GM12891 (cell line): ENCODE results near the gene ANG.

Experiments
- POLR2A ChIP-seq: IDR thresholded peaks from 2 replicates; pipeline ENCODE4 v1.6.1; 2011; ENCODE audit warnings: low read depth, low read length, control low read depth
- POLR2AphosphoS5 ChIP-seq: IDR thresholded peaks from 2 replicates; pipeline ENCODE4 v1.6.1; 2011; ENCODE audit warnings: low read depth, low read length, control low read depth
- POU2F2 ChIP-seq: IDR thresholded peaks from 2 replicates; pipeline ENCODE4 v1.6.1; 2011; ENCODE audit warnings: low read depth, mild to moderate bottlenecking, control low read depth, low read length, moderate library complexity
- TAF1 ChIP-seq: IDR thresholded peaks from 2 replicates; pipeline ENCODE4 v1.6.1; 2011; ENCODE audit warnings: low read depth, low read length, control low read depth

DNA sequence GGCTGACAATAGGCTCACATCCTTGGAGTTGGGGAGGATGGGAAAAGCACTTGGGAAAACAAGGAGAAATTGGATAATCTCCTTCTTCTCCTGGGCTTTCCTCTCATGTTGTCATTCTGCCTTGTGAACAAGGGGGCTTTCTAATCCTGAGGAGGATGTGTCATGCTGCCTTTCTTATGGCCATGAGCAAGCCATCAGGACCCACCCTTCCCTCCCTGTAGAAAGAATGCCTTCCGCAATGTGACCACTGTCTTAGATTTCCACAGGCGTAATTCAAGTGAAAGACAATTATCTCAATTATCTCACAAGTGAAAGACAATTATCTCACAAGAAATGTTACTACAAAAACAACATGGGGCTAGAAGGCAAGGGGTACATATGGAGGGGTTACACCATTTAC, 44.0 kb upstream of the ANG start:
- no peak for TF ChIP-seq POLR2A
- no peak for TF ChIP-seq POLR2AphosphoS5
- TF ChIP-seq TAF1, result no peak
- no peak for TF ChIP-seq POU2F2
